ENCODE results near the gene HCRTR2.
"Not testable (repeated sequence)": the region's sequence is repeated elsewhere in the genome, so short reads cannot be mapped to it uniquely, and the experiment has no call there.

Gene HCRTR2

GRCh38 chr6:55174211-55175026 lies at the start of gene HCRTR2:
TSS of gene HCRTR2 (plus strand) at chr6:55174515. CDS start at chr6:55174588, 73 bp downstream.
- no peak for DNase-seq

- DNase-seq = no peak
These were observed 43.5 kb upstream of the HCRTR2 start for GRCh38 chr6:55130806-55131324.

- DNase-seq = no peak
These were observed 42.7 kb upstream of the HCRTR2 start for GRCh38 chr6:55131616-55132015.

GRCh38 chr6:55136916-55137315 lies 37.4 kb upstream of the HCRTR2 start:
- no peak for DNase-seq

DNA sequence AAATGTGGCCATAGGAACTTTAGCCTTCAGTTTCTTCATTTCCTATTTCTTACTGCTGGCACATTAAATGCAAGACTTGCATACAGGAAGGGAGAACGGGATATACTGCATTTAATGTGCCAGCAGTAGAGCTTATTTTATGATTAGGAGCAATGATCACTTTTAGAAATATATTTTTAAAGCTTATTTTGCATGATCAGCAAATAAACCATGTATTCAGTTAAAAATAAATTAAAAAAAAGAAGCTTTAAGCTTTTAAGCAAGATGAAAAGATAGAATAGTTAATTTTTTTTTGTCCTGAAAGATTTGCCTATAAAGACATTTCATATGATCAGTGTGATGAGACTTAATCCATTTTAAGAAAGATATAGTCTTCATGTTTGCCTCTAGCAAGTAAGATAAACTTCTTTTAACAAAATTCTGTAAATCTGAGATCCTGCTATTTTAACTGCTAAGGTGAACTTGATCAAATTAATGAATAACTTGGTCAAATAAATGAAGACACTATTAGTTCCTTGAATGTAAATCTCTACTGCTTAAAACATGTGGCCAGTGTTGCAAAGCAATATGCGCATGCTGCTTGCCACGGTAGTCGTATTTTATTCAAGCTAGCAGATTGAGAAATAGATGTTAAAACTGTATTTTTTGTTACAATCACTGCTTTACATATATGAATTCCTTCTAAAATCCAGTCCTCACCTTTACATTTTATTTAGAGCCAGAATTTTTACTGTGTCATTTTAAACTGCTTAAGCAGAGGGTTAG lies 36.2 kb upstream of the HCRTR2 start:
- DNase-seq = no peak

DNA sequence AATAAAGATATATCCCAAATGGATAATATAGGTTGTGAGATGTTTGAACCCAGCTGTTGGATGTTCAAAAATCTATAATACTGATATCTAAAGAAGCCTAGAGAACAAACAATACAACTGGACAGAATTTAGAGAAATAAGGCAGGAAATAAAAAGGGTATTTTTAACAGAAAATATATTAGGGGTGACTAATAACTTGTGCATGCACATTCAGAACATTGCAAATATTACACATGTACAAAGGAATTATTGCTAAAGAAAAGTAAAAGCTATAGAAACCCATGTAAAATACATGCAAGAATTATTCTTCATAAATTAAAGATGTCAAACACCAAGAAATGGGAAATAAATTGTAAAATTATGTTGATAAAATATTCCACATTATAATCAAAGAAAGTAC lies 32.7 kb upstream of the HCRTR2 start:
- no peak for DNase-seq

DNA sequence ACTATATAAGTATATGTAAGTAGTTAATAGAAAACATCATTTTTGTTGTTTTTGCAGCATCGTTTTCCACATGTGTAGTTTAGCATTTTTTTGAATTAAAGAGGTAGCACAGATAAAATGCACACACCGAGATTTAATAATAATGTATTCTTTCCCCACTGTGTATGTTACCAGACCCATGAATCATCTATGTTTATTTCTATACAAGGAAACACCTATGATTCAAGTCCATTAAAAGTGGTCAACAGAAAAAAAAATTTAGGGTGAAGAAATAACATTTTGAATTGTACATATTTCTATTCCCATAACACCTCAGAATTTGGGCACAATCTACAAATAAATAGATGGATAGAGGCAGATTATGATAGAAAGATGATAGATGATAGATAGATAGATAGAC lies 31.7 kb upstream of the HCRTR2 start:
- DNase-seq = no peak

DNA sequence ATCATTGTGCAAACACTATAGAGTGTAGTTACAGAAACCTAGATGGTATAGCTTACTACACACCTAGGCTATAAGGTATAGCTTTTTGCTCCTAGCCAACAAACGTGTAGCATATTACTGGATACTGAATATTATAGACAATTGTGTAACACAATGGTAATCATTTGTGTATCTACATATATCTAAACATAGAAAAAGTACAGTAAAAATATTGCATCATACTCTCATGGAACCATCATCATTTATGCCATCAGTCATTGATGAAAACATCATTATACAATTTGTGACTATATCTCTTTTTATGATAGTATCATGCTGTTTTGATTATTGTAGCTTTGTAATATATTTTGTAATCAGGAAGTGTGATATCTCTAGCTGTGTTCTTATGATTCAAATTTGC lies 21.0 kb upstream of the HCRTR2 start:
- DNase-seq = no peak

DNA sequence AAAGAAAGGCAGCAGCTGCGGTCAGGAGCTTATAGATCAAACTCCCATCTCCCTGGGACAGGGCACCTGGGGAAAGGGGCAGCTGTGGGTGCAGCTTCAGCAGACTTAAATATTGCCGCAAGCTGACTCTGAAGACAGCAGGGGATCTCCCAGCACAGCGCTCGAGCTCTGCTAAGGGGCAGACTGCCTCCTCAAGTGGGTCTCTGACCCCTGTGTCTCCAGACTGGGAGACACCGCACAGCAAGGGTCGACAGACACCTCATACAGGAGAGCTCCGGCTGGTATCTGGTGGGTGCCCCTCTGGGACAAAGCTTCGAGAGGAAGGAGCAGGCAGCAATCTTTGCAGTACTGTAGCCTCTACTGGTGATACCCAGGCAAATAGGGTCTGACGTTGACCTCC lies 15.5 kb upstream of the HCRTR2 start:
- DNase-seq = not testable (repeated sequence)

DNA sequence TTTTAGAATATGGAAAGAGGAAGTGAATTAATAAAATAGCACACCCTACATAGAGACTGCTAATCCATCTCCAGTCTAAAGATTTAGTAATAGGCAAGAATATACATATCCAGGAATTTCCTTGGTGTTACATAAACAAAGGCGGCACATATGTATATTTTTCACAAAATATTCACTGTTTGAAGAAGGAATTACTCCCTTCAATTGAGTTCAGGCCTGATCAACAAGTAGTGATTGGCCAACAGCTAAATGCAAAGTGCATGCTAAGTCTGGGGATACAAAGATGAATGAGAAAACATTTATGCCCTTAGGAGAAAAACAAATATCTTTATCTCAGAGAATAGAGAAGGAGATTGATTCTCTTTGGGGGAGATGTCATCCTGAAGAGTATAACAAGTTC lies 6.5 kb upstream of the HCRTR2 start:
- DNase-seq = no peak

DNA sequence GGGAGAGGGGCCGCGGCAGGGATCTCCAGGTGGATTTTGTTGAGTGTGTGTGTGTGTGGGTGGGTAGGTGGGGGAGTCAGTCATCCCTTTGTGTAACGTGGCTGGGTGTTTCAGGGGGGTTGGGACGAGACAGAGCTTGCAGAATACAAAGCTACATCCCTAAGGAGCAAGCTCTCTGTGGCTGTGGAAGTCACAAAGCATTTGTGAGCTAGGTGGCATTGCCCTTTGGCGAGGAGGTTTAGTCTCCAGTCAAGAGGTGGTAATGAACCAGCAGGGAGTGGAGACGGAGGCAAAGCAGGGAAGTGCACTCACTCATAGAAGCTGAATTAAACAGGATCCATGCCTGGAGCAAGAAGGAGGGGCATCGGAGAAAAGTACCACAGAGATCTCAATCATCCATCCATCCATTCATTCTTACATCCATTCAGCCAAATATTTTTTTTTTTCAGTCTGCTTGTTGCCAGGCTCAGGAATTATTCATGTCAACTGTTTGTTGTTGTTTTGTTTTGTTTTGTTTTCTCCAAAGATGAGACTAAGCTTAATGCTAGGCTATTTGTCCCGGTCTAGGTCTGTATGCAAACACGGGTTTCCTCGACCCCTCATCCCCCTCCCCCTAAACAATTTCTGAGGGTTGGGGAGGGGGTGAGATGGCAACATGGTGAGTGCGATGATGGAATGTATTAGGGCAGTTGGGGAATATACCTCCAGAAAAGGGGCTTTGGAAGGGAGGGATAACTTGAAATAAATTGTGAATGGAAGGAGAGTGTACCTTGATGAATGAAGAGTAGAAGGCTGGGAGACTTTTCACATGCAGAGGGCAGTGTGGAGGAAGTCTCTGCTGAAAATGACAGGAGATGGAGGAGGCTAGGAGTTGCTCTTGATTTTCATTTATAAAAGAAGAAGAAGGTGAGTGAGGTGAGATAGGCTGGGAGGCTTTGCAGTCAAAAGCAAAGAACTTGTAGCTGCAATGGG lies 1.0 kb downstream of the HCRTR2 start:
- DNase-seq = no peak

GRCh38 chr6:55176958-55177357 lies 2.6 kb downstream of the HCRTR2 start:
- no peak for DNase-seq

- DNase-seq = no peak
These were observed 5.9 kb downstream of the HCRTR2 start for GRCh38 chr6:55180258-55180657.

GRCh38 chr6:55182016-55182650 lies 7.8 kb downstream of the HCRTR2 start:
- no peak for DNase-seq

- DNase-seq = no peak
These were observed 10.6 kb downstream of the HCRTR2 start for GRCh38 chr6:55184782-55185530.

DNA sequence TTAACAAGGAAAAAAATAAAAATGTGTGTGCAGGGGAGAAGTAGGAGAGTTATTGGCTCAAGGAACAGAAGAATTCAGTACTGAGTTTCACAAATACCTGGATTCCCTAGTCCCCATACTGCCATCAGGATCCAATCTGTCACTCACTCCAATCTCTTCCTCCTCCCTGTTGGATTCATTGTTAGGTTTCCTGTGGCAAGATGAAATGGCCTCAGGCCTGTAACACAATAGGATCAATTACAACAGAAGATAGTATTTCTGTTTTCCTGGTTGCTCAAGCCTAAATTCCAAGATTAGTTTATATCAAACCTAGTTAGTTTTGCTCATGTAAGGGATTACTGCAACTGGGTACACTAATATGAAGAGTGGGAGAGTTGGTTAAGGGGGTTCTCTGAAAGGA lies 24.4 kb downstream of the HCRTR2 start:
- DNase-seq = no peak

- DNase-seq = no peak
These were observed 24.9 kb downstream of the HCRTR2 start for GRCh38 chr6:55199239-55199638.

GRCh38 chr6:55208478-55209458 lies 34.5 kb downstream of the HCRTR2 start:
- DNase-seq = no peak

DNA sequence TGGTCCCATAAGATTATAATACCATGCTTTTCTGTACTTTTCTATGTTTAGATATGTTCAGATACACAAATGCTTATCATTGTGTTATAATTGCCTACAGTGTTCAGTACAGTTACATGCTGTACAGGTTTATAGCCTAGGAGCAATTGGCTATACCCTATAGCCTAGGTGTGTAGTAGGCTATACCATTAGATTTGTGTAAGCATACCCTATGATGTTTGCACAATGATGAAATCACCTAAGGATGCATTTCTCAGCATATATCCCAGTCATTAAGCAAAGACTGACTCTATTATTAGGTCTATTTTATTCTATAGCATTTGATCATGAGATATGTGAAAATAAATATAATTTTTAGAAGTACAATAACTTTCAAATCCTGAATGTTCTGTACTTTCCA lies 36.6 kb downstream of the HCRTR2 start:
- no peak for DNase-seq

DNA sequence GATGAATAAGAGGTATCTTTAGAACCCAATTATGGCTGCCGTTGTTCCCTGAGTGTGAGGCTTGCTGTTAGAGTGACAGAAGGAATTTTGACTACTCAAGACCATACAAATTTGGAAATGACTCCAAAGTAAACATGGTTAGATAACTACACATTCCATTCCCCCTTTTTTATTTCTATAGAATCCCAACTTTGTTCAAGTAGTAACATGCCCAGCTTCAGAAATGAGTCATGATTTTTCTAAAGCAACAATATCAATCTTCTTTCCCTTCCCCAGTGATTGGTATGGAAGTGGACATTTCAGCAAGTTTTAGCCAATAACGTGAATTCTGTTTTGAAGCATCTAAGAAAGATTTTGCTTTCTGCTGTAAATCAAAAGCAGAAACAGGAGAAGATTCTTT lies 37.8 kb downstream of the HCRTR2 start:
- no peak for DNase-seq
